ENCODE measurements around the gene AP1B1.

AP1B1 gene

GRCh38 chr22:29315286-29316140, 72.9 kb downstream of the AP1B1 start, which contains the start of gene RASL10A:
TSS of gene RASL10A (minus strand) at chr22:29315697. CDS start at chr22:29315246, 451 bp downstream.
- Histone ChIP-seq H3K4me1 (ENCODE audit: control insufficient read depth, low read depth, low read length) (no peaks in the 10 kb centered on the region), H3K36me3 (ENCODE audit: control insufficient read depth, low read depth, low read length) (no peaks in the 10 kb centered on the region), H3K27me3 (ENCODE audit: control insufficient read depth, insufficient read depth, low read length) (peaks cover 52% of the 10 kb centered on the region), H3K4me3 (ENCODE audit: low read length) (peak within 1 kb of the TSS; percentile 23), H3K9me3 (ENCODE audit: control insufficient read depth, low read depth, low read length) (no peaks in the 10 kb centered on the region), H3K9ac (ENCODE audit: low read length) (no peak within 1 kb of the TSS), H3K27ac (ENCODE audit: low read length) (no peak within 1 kb of the TSS)

GRCh38 chr22:29314537-29315285, 73.7 kb downstream of the AP1B1 start:
- Histone ChIP-seq H3K27ac (ENCODE audit: low read length) (no peak overlapping the region), H3K9ac (ENCODE audit: low read length) (no peak overlapping the region), H3K4me1 (ENCODE audit: control insufficient read depth, low read depth, low read length) (no peaks in the 10 kb centered on the region), H3K27me3 (ENCODE audit: control insufficient read depth, insufficient read depth, low read length) (peaks cover 52% of the 10 kb centered on the region), H3K36me3 (ENCODE audit: control insufficient read depth, low read depth, low read length) (no peaks in the 10 kb centered on the region), H3K9me3 (ENCODE audit: control insufficient read depth, low read depth, low read length) (no peaks in the 10 kb centered on the region), H3K4me3 (ENCODE audit: low read length) (no peak overlapping the region)

DNA sequence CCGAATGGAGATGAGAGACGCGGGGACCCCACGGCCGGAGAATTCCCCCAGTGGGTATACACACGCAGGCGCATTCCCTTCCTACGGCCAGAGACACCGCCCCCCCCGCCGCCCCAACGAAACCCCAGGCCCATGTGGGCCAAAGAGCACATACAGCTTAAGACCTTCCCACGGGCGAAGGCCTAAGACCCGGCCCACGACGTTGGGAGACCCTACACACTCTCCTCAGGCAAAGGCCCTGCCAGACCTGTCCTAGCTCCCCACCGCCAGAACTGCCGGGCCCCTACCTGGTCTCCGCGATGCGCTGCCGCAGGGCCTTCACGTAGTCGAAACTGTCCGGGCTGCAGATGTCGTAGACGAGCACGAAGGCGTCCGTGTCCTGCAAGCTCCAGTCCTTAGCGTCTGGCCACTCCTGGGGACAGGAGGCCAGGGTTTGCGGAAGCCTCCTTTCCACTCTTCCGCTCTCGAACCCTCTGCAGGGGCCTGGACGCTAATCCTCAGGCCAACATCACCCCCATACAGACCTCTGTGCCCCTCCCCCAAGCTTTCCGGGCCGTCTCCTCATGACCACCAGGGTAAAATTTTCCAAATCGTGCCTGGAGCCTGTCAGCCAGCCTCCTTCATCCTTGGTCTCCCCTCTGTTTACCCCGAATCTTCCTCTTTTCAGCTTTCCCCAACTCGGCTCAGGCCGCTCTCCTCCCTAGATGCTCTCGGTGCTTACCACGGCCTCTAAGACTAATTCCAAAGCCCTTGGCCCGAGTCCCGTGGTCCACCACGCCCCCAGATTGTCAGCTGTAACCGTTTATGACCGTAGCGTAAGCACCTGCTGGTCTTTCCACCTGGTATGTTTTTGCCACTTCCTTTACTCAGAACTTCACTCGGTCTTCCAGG, 74.5 kb downstream of the AP1B1 start:
- H3K27me3 ChIP-seq (ENCODE audit: control insufficient read depth, insufficient read depth, low read length) = peaks cover 52% of the 10 kb centered on the region
- no peak overlapping the region for H3K27ac ChIP-seq (ENCODE audit: low read length)
- H3K36me3 ChIP-seq (ENCODE audit: control insufficient read depth, low read depth, low read length) = no peaks in the 10 kb centered on the region
- H3K9me3 ChIP-seq (ENCODE audit: control insufficient read depth, low read depth, low read length) = no peaks in the 10 kb centered on the region
- no peak overlapping the region for H3K4me3 ChIP-seq (ENCODE audit: low read length)
- no peak overlapping the region for H3K9ac ChIP-seq (ENCODE audit: low read length)
- H3K4me1 ChIP-seq (ENCODE audit: control insufficient read depth, low read depth, low read length) = no peaks in the 10 kb centered on the region

- Histone ChIP-seq H3K9ac (ENCODE audit: low read length) (no peak overlapping the region), H3K4me3 (ENCODE audit: low read length) (no peak overlapping the region), H3K36me3 (ENCODE audit: control insufficient read depth, low read depth, low read length) (no peaks in the 10 kb centered on the region), H3K27me3 (ENCODE audit: control insufficient read depth, insufficient read depth, low read length) (peaks cover 52% of the 10 kb centered on the region), H3K27ac (ENCODE audit: low read length) (no peak overlapping the region), H3K4me1 (ENCODE audit: control insufficient read depth, low read depth, low read length) (no peaks in the 10 kb centered on the region), H3K9me3 (ENCODE audit: control insufficient read depth, low read depth, low read length) (no peaks in the 10 kb centered on the region)
Measured at GRCh38 chr22:29313126-29313575, 75.2 kb downstream of the AP1B1 start.

DNA sequence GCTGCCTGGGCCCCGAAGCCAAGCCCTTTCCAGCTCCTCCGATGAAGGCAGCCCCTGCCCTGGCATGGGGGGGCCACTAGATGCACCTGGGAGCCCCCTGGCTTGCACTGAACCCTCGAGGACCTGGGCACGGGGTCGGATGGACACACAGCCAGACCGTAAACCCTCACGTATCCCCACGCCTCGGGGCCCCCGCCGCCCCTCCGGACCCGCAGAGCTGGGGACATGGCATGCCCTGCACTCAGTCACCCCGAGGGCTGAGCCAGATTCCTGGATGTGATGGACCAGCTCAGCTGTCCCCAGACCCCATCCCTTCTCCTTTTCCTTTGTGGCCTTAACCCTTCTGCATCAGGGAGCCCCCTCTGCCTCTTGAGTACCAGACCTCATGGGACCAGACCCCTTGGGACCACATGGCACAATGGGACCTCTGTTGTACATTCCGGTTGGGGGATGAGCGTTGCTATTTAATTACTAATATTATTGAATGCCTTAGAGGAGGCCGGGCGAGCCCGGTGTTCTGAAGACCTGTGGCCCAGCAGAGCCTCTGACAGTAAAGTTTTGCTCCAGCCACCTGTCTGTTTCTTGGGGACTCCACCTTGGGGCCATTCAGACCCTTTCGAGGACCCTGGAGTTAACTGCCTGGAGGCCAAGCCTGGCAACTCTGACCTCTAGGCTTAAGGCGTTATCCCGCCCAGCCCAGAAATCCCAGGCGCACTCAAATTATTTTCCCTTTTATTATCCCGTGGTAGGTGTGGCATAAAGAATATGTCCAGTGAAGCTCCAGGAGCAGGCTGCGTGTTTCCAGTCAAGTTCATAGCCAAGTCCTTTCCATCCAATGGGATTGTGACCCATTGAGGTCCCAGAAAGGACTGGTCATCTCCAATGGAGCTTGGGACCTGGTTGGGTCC, 75.9 kb downstream of the AP1B1 start:
- Histone ChIP-seq H3K36me3 (ENCODE audit: control insufficient read depth, low read depth, low read length) (no peaks in the 10 kb centered on the region), H3K27ac (ENCODE audit: low read length) (no peak overlapping the region), H3K4me3 (ENCODE audit: low read length) (no peak overlapping the region), H3K9me3 (ENCODE audit: control insufficient read depth, low read depth, low read length) (no peaks in the 10 kb centered on the region), H3K9ac (ENCODE audit: low read length) (no peak overlapping the region), H3K27me3 (ENCODE audit: control insufficient read depth, insufficient read depth, low read length) (peaks cover 57% of the 10 kb centered on the region), H3K4me1 (ENCODE audit: control insufficient read depth, low read depth, low read length) (no peaks in the 10 kb centered on the region)

DNA sequence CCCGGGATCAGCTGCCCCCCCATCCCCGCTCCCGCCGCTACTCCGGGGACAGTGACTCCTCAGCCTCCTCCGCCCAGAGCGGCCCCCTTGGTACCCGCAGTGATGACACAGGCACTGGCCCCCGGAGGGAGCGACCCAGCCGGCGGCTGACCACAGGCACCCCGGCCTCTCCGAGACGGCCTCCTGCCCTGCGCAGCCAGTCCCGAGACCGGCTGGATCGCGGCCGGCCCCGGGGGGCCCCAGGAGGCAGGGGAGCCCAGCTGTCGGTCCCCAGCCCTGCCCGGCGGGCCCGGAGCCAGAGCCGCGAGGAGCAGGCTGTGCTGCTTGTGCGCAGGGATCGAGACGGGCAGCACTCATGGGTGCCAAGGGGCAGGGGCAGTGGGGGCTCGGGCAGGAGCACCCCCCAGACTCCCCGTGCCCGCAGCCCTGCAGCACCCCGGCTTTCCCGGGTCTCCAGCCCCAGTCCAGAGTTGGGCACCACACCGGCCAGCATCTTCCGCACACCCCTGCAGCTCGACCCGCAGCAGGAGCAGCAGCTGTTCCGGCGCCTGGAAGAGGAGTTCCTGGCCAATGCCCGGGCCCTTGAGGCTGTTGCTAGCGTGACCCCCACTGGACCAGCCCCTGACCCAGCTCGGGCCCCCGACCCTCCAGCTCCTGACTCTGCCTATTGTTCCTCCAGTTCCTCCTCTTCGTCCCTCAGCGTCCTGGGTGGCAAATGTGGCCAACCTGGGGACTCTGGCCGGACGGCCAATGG, 76.7 kb downstream of the AP1B1 start:
- H3K27ac ChIP-seq (ENCODE audit: low read length) = no peak overlapping the region
- no peaks in the 10 kb centered on the region for H3K36me3 ChIP-seq (ENCODE audit: control insufficient read depth, low read depth, low read length)
- H3K4me1 ChIP-seq (ENCODE audit: control insufficient read depth, low read depth, low read length) = no peaks in the 10 kb centered on the region
- peaks cover 51% of the 10 kb centered on the region for H3K27me3 ChIP-seq (ENCODE audit: control insufficient read depth, insufficient read depth, low read length)
- H3K9ac ChIP-seq (ENCODE audit: low read length) = no peak overlapping the region
- H3K4me3 ChIP-seq (ENCODE audit: low read length) = no peak overlapping the region
- H3K9me3 ChIP-seq (ENCODE audit: control insufficient read depth, low read depth, low read length) = no peaks in the 10 kb centered on the region

GRCh38 chr22:29310863-29311339, 77.5 kb downstream of the AP1B1 start:
- H3K9ac ChIP-seq (ENCODE audit: low read length) = no peak overlapping the region
- no peaks in the 10 kb centered on the region for H3K9me3 ChIP-seq (ENCODE audit: control insufficient read depth, low read depth, low read length)
- H3K4me1 ChIP-seq (ENCODE audit: control insufficient read depth, low read depth, low read length) = no peaks in the 10 kb centered on the region
- no peaks in the 10 kb centered on the region for H3K36me3 ChIP-seq (ENCODE audit: control insufficient read depth, low read depth, low read length)
- peaks cover 44% of the 10 kb centered on the region for H3K27me3 ChIP-seq (ENCODE audit: control insufficient read depth, insufficient read depth, low read length)
- H3K27ac ChIP-seq (ENCODE audit: low read length) = no peak overlapping the region
- H3K4me3 ChIP-seq (ENCODE audit: low read length) = no peak overlapping the region

GRCh38 chr22:29310065-29310862, 78.1 kb downstream of the AP1B1 start:
- Histone ChIP-seq H3K27ac (ENCODE audit: low read length) (no peak overlapping the region), H3K9ac (ENCODE audit: low read length) (no peak overlapping the region), H3K4me1 (ENCODE audit: control insufficient read depth, low read depth, low read length) (no peaks in the 10 kb centered on the region), H3K36me3 (ENCODE audit: control insufficient read depth, low read depth, low read length) (no peaks in the 10 kb centered on the region), H3K4me3 (ENCODE audit: low read length) (no peak overlapping the region), H3K27me3 (ENCODE audit: control insufficient read depth, insufficient read depth, low read length) (peaks cover 37% of the 10 kb centered on the region), H3K9me3 (ENCODE audit: control insufficient read depth, low read depth, low read length) (no peaks in the 10 kb centered on the region)

- Histone ChIP-seq H3K9me3 (ENCODE audit: control insufficient read depth, low read depth, low read length) (no peaks in the 10 kb centered on the region), H3K27me3 (ENCODE audit: control insufficient read depth, insufficient read depth, low read length) (peaks cover 30% of the 10 kb centered on the region), H3K4me3 (ENCODE audit: low read length) (no peak overlapping the region), H3K36me3 (ENCODE audit: control insufficient read depth, low read depth, low read length) (no peaks in the 10 kb centered on the region), H3K4me1 (ENCODE audit: control insufficient read depth, low read depth, low read length) (no peaks in the 10 kb centered on the region), H3K27ac (ENCODE audit: low read length) (no peak overlapping the region), H3K9ac (ENCODE audit: low read length) (no peak overlapping the region)
Measured at GRCh38 chr22:29309332-29310064, 78.9 kb downstream of the AP1B1 start.

Data from iPS-18a (cell line).